ENCODE data around the gene ATG10.

ATG10 gene

DNA sequence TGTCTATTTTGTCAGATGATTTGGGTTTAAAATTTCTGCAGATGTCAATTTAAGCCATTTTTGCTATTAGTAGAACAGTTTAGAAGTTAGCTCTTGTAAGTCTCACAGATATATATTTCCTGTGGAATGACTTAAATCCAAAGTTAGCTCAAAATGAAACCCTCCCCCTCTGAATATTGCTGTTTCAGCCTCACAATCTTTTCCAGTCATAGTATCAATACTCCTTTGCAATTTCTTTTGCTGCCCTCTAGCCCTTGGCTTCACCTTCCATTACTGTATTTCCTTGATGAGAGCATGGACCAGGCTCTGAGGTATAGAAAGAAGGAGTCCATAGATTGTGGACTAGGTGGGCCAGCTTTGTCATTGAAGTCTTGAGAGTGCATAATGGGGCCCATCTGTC, 124.4 kb downstream of the ATG10 start:
- TF ChIP-seq SIN3A (IDR thresholded peaks at IDR 0.05; ENCODE audit: borderline replicate concordance, insufficient read depth, low read length), result no peak
- no peak for TF ChIP-seq TAF1 (IDR thresholded peaks at IDR 0.05; ENCODE audit: borderline replicate concordance, insufficient read depth, low read length)
- TF ChIP-seq, protein P1, sequence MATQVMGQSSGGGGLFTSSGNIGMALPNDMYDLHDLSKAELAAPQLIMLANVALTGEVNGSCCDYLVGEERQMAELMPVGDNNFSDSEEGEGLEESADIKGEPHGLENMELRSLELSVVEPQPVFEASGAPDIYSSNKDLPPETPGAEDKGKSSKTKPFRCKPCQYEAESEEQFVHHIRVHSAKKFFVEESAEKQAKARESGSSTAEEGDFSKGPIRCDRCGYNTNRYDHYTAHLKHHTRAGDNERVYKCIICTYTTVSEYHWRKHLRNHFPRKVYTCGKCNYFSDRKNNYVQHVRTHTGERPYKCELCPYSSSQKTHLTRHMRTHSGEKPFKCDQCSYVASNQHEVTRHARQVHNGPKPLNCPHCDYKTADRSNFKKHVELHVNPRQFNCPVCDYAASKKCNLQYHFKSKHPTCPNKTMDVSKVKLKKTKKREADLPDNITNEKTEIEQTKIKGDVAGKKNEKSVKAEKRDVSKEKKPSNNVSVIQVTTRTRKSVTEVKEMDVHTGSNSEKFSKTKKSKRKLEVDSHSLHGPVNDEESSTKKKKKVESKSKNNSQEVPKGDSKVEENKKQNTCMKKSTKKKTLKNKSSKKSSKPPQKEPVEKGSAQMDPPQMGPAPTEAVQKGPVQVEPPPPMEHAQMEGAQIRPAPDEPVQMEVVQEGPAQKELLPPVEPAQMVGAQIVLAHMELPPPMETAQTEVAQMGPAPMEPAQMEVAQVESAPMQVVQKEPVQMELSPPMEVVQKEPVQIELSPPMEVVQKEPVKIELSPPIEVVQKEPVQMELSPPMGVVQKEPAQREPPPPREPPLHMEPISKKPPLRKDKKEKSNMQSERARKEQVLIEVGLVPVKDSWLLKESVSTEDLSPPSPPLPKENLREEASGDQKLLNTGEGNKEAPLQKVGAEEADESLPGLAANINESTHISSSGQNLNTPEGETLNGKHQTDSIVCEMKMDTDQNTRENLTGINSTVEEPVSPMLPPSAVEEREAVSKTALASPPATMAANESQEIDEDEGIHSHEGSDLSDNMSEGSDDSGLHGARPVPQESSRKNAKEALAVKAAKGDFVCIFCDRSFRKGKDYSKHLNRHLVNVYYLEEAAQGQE (IDR thresholded peaks at IDR 0.05; ENCODE audit: insufficient read depth in 1 of 2, low read depth in 2 of 2, low read length in 2 of 2), result no peak
- no peak for TF ChIP-seq FOXP2 (optimal IDR thresholded peaks at IDR 0.05; ENCODE audit: borderline replicate concordance, extremely low read depth, extremely low read length, insufficient read depth)
- TF ChIP-seq POLR2AphosphoS5 (IDR thresholded peaks at IDR 0.05; ENCODE audit: low read depth, low read length), result no peak

DNA sequence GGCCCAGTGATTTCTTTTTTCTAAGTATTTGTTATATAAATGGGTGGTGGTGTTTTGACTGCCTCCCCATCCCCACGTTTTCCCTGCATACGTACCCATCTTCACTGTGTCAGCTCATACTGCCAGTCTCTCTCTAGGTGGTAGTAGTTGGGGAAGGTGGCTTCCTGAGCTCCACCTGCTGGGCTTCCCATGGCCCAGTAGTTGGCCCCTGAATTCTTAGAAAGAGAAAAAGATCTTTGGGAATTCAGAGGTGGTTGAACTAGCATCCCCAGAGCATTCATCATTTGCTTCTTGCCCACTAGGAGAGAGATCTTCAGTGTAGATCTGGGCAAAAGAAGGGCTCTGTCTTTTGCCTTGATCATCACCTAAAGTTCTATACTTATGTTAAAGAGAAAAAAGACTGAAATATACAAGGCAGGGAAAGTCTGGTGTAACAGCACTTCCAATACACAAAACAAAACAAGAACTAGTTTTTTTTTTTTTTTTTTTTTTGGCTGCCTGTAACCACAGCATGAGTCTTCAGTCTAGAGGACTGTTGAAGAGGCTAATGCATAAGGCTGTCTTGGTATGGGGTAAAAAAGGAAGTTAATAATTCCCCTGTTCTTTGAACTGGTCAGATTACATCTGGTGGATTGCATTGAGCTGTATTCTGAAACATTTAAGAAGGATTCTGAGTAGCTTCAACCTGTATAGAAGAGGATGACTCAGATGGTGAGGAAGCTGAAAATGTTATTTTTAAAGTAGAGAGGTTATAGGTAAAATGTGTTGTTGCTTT, 128.7 kb downstream of the ATG10 start:
- TF ChIP-seq POLR2AphosphoS5 (IDR thresholded peaks at IDR 0.05; ENCODE audit: low read depth, low read length) (no peak), TAF1 (IDR thresholded peaks at IDR 0.05; ENCODE audit: borderline replicate concordance, insufficient read depth, low read length) (no peak), FOXP2 (optimal IDR thresholded peaks at IDR 0.05; ENCODE audit: borderline replicate concordance, extremely low read depth, extremely low read length, insufficient read depth) (no peak), SIN3A (IDR thresholded peaks at IDR 0.05; ENCODE audit: borderline replicate concordance, insufficient read depth, low read length) (no peak)

DNA sequence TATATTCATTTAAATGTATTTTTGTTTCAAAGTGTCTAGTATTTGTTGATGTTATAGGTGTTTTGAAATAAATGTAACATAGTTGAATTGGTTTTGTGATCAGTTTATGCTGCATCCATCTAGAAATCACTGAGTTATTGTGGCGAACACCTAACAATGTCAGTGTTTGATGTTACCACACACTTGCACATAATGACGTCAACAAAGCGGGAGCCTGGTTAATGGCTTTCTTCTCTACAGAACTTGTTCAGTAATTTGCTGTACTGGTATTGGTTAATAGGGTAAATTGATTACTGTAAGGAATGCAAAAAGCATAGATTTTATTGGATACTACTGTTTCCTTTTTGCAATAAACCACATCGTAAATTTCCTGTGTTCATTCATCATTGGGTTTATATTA, 133.0 kb downstream of the ATG10 start:
- TF ChIP-seq SIN3A (IDR thresholded peaks at IDR 0.05; ENCODE audit: borderline replicate concordance, insufficient read depth, low read length), result no peak
- no peak for TF ChIP-seq TAF1 (IDR thresholded peaks at IDR 0.05; ENCODE audit: borderline replicate concordance, insufficient read depth, low read length)
- TF ChIP-seq, protein P1 (IDR thresholded peaks at IDR 0.05; ENCODE audit: insufficient read depth in 1 of 2, low read depth in 2 of 2, low read length in 2 of 2), result no peak
- no peak for TF ChIP-seq POLR2AphosphoS5 (IDR thresholded peaks at IDR 0.05; ENCODE audit: low read depth, low read length)
- TF ChIP-seq FOXP2 (optimal IDR thresholded peaks at IDR 0.05; ENCODE audit: borderline replicate concordance, extremely low read depth, extremely low read length, insufficient read depth), result no peak

DNA sequence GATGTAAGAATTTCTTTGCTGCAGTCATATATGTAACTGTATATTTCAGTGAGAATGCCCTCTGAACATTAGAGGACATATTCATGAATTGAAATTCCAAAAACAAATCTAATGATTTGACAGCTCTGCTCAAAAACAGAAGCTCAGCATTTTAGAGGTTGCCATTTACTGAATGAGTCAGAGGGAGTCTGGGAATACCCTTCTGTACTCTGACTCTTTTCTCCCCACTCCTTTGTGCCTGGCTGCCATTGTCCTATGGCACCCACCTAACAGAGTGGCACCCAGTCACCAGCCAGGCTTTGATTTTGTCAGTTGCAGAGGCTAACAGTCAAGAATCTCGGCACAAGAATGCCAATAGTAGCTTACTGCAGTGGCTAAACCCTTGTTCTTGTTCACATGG, 133.6 kb downstream of the ATG10 start:
- TF ChIP-seq FOXP2 (optimal IDR thresholded peaks at IDR 0.05; ENCODE audit: borderline replicate concordance, extremely low read depth, extremely low read length, insufficient read depth), result no peak
- TF ChIP-seq, protein P1 (IDR thresholded peaks at IDR 0.05; ENCODE audit: insufficient read depth in 1 of 2, low read depth in 2 of 2, low read length in 2 of 2), result no peak
- TF ChIP-seq POLR2AphosphoS5 (IDR thresholded peaks at IDR 0.05; ENCODE audit: low read depth, low read length), result no peak
- TF ChIP-seq SIN3A (IDR thresholded peaks at IDR 0.05; ENCODE audit: borderline replicate concordance, insufficient read depth, low read length), result no peak
- no peak for TF ChIP-seq TAF1 (IDR thresholded peaks at IDR 0.05; ENCODE audit: borderline replicate concordance, insufficient read depth, low read length)

DNA sequence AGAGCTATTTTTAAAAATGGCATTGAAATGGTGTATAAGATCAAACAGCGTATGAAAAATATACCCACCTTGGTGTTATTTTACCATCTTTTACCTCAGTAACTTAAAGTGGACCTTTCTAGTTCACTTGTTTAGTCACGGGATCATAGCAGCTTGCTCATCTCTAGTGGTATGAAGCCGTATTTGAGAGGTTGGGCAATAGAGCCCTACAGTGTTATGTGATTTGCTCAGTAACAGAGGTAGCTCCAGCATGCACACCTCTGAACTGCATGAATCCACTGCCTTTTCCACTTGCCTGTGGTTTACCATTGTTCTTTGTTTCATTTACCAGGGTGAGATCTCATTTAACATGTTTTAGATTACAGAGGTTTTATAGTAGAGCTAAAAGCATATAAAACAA, 134.4 kb downstream of the ATG10 start:
- no peak for TF ChIP-seq SIN3A (IDR thresholded peaks at IDR 0.05; ENCODE audit: borderline replicate concordance, insufficient read depth, low read length)
- TF ChIP-seq FOXP2 (optimal IDR thresholded peaks at IDR 0.05; ENCODE audit: borderline replicate concordance, extremely low read depth, extremely low read length, insufficient read depth), result no peak
- TF ChIP-seq, protein P1 (IDR thresholded peaks at IDR 0.05; ENCODE audit: insufficient read depth in 1 of 2, low read depth in 2 of 2, low read length in 2 of 2), result no peak
- TF ChIP-seq POLR2AphosphoS5 (IDR thresholded peaks at IDR 0.05; ENCODE audit: low read depth, low read length), result no peak
- TF ChIP-seq TAF1 (IDR thresholded peaks at IDR 0.05; ENCODE audit: borderline replicate concordance, insufficient read depth, low read length), result no peak
